Activated CD8-positive, alpha-beta memory T cell treated with anti-CD3 and anti-CD28 coated beads, Interleukin-2, amount 50 U/mL, for 24 hours (primary cell): ENCODE results near the gene GRM5.
"Not testable (repeated sequence)": the region's sequence is repeated elsewhere in the genome, so short reads cannot be mapped to it uniquely, and the experiment has no call there.

ENCODE experiments used
- DNase-seq: peaks from one replicate; pipeline ENCODE4 v3.0.0-alpha.2; 2020; ENCODE audit errors: extremely low read depth

The GRM5 gene

DNA sequence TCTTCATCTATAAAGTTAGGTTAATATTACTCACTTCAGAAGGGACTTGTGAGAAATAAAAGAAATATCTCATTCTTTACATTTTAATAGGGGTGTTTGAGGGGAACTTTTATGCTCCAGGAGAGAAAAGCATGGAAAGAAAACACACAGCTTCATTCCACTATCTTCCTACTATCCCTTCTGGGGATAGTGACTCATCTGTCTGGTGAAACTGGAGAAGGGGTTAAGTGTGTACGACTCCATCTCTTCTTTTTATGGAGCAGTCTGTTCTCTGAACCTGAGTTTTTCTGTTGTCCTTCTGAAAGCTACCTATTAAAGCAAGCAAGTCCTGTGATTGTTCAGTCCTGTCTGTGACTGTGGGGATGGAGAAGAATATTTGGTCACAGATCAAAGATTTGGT lies 227.6 kb downstream of the GRM5 start:
- DNase-seq: not testable (repeated sequence)

GRCh38 chr11:88835709-88836108 lies 230.1 kb downstream of the GRM5 start:
- DNase-seq: not testable (repeated sequence)

DNA sequence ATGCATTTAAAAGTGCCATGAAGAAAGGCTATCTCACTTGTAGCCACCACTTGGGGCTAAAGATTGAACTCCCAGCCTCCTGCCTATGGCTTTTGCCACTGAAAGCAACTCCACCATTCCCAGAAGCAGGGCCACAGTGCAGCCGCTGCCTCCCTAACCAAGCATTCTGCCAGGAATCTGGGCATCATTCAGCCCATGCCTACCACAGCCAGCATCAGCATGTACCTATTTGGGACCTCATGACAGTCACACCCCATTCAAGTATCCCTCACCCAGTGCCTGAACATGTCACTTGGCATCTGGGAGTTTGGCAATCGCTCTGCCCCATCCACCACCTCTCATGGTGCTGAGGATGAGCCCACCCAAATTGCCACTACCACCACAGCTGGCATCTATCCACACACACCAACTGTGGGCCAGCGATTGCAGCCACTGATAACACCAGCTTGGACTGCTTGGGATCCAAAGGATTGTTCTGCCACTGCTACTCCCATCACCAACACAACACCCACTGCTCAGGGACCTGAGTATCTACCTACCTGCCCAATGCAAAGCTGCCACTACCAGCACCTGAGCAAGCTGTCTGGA lies 234.4 kb downstream of the GRM5 start:
- no peak for DNase-seq

DNA sequence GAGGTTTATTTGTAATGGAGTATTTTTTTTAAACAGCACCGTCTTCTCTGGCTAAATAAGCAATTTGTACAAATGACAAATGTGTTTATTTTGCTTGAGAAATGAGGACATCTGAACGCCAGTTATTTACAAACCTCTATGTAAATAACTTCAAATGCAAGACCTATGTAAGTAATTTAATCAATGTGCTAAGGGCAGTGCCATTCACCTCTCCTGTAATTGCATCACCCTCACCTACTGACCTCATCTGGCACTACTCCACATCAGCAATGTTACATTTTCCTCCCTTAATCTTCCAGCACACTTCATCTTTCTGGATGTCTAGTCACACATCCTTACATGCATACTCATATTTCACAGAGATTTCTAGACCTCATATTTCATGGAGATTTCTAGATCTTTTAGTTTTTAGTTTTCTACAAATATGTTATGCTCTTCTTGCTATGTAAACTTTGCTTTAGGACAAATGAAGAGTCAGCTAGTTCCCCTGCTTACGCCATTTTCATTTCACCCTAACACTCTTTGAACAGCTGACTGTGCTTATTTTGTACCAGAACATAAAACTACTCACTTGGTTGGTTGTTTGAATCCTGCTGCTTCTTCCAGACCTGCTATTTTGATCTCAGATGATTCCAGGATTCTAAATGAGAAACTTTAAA lies 238.6 kb downstream of the GRM5 start:
- no peak for DNase-seq

- DNase-seq: no peak
Observed at GRCh38 chr11:88819616-88820015, 246.2 kb downstream of the GRM5 start.

GRCh38 chr11:88818978-88819377 lies 246.8 kb downstream of the GRM5 start:
- DNase-seq: no peak

GRCh38 chr11:88815505-88815904 lies 250.3 kb downstream of the GRM5 start:
- DNase-seq: no peak

DNA sequence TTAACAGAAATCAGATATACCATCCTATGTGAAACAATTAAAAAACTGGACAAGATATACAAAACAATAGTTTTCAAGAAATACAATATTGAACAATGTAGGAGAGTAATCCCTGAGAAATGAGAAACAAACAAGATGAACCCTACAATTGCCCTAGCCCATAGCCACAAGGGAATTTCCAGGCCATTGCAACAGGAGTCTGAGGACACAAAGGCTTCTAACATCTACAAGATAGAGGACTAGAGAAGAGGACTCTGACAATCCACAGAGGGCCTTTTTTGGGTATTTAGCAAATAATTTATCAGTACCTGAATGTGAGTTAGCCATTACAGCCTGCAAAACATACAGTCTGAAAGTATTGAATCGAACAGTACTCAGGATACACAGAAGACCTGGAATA lies 251.7 kb downstream of the GRM5 start:
- DNase-seq: no peak

DNA sequence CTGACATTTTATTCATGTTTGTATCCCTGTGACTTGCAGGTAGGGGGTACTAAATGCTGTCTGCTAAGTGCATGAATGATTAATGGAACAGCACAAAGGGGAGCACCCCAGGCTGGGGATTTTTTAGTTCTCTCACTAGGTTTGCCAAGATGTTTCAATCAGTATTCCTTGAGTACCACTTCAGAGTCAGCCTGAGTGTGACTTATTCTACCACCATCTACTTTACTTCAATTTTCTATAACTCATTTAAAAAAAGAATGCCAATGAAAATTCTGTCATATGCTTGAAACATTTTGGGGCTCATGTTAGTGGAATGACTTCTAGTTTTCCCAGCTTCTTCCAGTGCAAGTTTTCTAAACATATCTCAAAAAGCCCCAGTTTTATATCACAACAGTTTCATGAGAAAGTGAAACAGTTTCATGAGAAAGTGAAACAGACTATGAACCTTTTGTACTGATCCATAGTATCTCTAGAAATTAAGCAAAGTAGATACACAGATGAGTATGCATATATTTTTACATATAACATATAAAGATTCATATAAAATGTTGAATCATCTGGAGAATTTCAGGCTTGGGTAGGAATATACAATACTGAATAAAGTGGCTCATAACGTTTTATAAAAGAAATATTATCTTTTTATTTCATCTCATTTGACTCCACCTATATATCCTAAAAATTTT lies 252.4 kb downstream of the GRM5 start:
- no peak for DNase-seq

DNA sequence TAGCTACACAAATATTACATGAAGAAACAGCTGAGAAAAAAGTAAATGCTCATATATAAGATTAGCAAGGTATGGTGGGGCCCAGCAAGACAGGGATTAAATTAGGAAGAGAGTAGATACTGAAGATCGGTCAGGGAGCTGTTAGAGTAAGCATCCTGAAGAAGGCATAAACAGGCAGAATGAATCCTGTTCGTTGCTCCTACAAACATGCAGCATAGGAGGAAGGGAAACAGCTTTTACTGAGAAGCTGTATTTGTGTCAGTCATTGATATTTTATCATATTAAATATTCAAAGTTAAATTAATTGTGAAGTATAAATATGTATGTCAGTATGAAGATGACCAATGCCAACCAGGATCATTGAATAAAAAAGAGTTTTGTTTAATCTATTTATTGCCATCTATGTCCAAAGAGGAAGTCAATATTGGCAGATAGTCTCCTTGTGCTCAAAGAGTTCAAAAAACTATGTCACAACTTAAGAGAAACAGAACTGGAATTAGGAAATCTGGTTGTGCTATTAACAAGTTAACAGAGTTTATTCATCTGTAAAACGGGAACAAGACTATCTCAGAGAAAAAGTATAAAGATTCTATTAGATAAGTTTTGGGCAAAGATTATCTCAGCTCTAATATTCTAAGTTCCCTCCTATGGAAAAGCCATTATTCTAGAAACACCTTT lies 255.2 kb downstream of the GRM5 start:
- DNase-seq: no peak

GRCh38 chr11:88809126-88809525 lies 256.7 kb downstream of the GRM5 start:
- DNase-seq: no peak

DNA sequence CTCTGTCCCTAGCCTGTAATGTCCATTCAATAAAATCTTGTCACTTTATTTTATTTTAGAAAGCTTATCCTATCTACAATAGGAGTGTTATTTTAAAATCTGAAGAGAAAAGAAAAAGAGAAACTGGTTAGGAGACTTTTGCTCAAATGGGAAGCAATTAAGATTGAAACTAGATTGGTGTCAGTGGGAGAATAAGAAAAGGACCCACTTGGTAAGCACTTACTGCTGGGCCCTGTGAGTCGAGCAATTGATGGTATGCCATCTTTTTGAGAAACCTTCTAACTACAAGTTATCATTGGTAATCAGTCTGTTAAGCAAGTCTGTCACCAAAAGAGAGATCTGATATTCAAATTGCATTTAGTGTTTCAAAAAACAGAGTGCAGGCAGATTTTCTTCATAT lies 258.4 kb downstream of the GRM5 start:
- no peak for DNase-seq

DNA sequence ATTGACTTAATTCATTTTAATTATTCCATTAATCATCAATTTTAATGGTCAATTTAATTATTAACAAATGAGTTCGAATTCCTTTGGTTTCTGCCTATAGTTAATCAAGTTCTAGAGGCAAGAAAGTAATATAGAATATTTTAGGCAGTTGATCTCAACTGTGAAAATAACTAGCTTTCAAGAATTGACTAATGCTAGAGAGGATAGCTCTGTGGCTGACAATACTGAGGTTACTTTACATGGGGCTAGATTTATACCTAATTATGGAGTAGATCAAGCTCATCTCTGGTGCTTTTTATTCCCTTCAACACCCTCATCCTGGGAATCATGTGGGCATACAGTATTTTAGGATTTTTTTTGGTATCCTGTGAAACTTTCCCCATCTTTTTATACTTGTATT lies 259.4 kb downstream of the GRM5 start:
- no peak for DNase-seq

DNA sequence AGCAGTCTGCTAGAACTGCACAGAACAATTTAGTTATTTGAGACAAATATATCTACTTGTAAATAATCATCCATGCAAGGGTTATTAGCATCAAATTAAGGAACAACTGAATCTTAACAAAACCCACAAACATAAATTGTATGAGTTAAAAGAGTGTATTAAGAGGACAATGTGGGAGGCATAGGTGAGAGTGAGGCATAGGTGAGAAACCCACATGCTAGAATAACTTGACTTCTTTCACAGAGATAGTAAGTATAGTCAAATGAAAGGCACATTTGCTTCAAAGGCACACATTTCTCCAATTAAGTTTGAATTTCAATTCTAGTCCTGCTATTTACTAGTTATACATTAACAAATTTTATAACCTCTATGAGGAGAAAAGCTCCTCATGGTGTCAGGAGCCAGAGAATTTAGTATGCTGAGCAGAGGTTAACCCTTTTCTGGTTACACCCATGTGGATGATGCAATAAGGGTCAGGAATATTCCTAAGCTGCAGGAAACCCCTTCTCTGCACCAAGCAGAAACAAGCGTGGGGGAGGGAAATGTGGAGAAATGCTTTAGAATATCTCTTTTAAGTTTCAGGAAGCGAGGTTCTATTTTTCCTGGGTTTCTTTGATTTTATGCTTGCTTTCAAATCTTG lies 264.2 kb downstream of the GRM5 start:
- no peak for DNase-seq

DNA sequence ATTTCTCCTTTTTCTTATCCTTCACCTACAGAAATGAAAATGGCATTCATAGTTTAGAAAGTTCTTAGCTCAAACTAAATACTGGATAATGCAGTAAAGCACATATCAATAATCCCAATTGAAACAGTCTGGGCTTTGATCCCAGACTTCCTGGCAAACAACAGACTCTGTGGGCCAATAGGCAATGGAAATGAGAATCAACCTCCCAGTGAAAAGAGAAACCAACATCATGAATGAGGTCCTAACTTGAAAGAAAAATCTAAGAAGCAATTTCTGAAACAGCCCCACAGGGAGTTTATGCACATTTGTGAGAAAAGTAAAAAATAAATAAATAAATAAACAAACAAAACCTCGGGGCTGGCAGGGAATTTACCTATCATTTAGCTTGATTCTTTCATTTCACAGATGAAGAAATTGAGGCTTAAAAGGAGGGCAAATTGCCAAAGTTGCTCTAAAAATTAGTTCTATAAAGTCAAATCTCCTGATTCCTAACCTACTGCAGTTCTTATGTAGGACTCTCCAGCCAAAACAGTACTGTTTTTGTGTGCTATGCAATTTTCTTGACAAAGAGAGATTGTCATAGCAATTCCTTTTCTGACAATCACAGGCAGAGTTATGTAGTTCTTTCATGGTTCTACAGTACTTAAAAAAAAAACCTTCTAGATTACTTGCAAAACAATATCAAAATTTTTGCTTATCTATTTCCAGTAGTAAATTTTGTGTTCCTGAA lies 265.8 kb downstream of the GRM5 start:
- no peak for DNase-seq

- DNase-seq: no peak
Observed at GRCh38 chr11:88790182-88790581, 275.6 kb downstream of the GRM5 start.

- no peak for DNase-seq
Observed at GRCh38 chr11:88779577-88779976, 286.2 kb downstream of the GRM5 start.

- no peak for DNase-seq
Observed at GRCh38 chr11:88770475-88771079, 295.2 kb downstream of the GRM5 start.

DNA sequence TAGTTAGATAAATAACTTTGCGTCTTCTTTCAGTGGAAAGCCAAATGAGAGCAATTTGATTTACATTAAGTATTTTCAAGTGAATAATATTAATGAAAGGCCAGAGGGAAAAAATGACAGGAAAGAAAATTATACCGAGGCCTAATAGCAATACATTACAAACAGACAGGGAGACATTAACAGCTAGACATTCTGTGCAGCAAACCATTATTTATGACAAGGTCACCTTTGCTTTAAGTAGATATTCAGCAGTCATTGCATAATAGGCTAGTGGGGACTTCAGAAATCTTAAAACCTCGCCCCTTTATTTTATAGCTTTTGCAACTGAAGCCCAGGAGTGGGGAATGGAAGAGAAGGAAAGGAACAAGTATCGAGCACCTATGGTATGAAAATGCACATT lies 321.6 kb downstream of the GRM5 start:
- no peak for DNase-seq

DNA sequence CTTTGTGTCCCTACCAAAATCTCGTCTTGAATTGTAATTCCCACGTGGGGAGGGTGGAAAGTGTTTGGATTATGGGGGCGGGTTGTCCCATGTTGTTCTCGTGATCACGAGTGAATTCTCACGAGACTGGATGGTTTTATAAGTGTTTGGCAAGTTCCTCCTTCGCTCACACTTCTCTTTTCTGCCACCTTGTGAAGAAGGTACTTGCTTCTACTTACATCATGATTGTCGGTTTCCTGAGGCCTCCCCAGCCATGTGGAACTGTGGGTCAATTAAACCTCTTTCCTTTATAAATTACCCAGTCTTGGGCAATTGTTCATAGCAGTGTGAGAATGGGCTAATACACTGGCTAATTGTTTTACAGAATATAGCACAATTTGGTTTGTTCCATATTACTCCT lies 326.3 kb downstream of the GRM5 start:
- DNase-seq: no peak

DNA sequence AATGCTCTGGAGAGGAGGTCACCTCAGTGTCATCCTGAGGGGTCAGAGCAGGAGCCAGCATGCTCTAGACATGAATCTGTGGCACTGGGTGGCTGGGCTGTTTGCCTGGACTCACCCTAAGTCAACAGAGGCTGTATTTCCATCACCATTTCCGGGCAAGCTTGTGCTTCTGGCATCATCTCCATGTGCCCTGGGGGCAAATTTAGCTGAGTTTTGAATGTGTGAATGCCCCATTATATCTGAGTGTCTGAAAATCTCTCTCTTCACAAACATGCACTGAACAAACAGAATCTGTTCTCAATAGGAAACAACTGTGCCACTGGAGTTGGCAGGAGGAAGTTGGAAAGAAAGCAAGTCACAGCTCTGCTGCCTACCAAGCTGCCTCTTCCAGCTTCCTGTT lies 356.2 kb downstream of the GRM5 start:
- DNase-seq: no peak
